Endodermal cell (in vitro differentiated cells): ENCODE data around the gene ZNF213. TPM values are rescaled to one million over a fixed set of nuclear protein-coding genes. Genes with fewer than 3 reads are reported as not detected.

Experiments used
- DNase-seq: peaks from one replicate; pipeline ENCODE4 v3.0.0-alpha.2; 2017
- H3K27ac ChIP-seq: 2 replicates; pipeline ENCODE4 v1.5.1; 2013; ENCODE audit warnings: mild to moderate bottlenecking, low read depth, low read length, moderate library complexity
- H3K27me3 ChIP-seq: 2 replicates; pipeline ENCODE4 v1.6.1; 2013; ENCODE audit warnings: mild to moderate bottlenecking, low read length, moderate library complexity; ENCODE audit not compliant: insufficient read depth, control insufficient read depth, poor library complexity, severe bottlenecking
- H3K36me3 ChIP-seq: 2 replicates; pipeline ENCODE4 v1.7.0; 2013; ENCODE audit warnings: mild to moderate bottlenecking, low read length, moderate library complexity; ENCODE audit not compliant: control insufficient read depth, insufficient read depth
- H3K4me1 ChIP-seq: one replicate; pipeline ENCODE4 v1.7.0; 2013; ENCODE audit warnings: low read length; ENCODE audit not compliant: control insufficient read depth, insufficient read depth
- H3K4me3 ChIP-seq: 2 replicates; pipeline ENCODE4 v1.5.1; 2013; ENCODE audit warnings: mild to moderate bottlenecking, low read length, moderate library complexity
- H3K9ac ChIP-seq: 2 replicates; pipeline ENCODE4 v1.6.1; 2013; ENCODE audit warnings: mild to moderate bottlenecking, low read length, moderate library complexity; ENCODE audit not compliant: poor library complexity, severe bottlenecking; ENCODE audit errors: extremely low read depth
- H3K9me3 ChIP-seq: 2 replicates; pipeline ENCODE4 v1.6.1; 2013; ENCODE audit warnings: mild to moderate bottlenecking, low read length, moderate library complexity; ENCODE audit not compliant: control insufficient read depth
- H3K27ac Mint-ChIP-seq: 2 replicates; pipeline ENCODE4 v1.8.0; 2020; ENCODE audit warnings: mixed read lengths
- H3K27me3 Mint-ChIP-seq: 2 replicates; pipeline ENCODE4 v1.8.0; 2021; ENCODE audit warnings: mild to moderate bottlenecking, mixed read lengths; ENCODE audit not compliant: insufficient read depth
- H3K36me3 Mint-ChIP-seq: 2 replicates; pipeline ENCODE4 v1.8.0; 2020; ENCODE audit warnings: low read depth, mixed read lengths
- H3K4me1 Mint-ChIP-seq: 2 replicates; pipeline ENCODE4 v1.8.0; 2020; ENCODE audit warnings: mixed read lengths
- H3K4me3 Mint-ChIP-seq: 2 replicates; pipeline ENCODE4 v1.8.0; 2020; ENCODE audit warnings: mild to moderate bottlenecking, moderate library complexity, mixed read lengths
- H3K9me3 Mint-ChIP-seq: 2 replicates; pipeline ENCODE4 v1.8.0; 2020; ENCODE audit warnings: mild to moderate bottlenecking, mixed read lengths
- CTCF ChIP-seq: fragments of 200-600 bp; sonication (generic); conservative IDR thresholded peaks from 2 replicates; pipeline ENCODE4 v1.5.0; 2021; ENCODE audit warnings: antibody characterized with exemption, mild to moderate bottlenecking
- WGBS, 2 experiments: methylation state at CpG; one replicate each; pipeline versions ENCODE4 v1.1.5 to v1.1.7; 2013; ENCODE audit warnings: missing lambda C conversion rate in 2 of 2, mixed read lengths in 1 of 2; ENCODE audit not compliant: insufficient coverage in 1 of 2, insufficient read length in 1 of 2; 5-methylcytosine and 5-hydroxymethylcytosine counted together
- total RNA-seq, 2 donors: library from RNA; stranded (reverse); fragmentation: NEBNext Ultra II Directional in 1 of 2; extraction: Animal tissue kit (Norgen Biotek cat#: 25700) in 1 of 2; gene quantifications; 2 replicates in 1 of 2; 3 replicates in 1 of 2; pipeline ENCODE4 v1.2.1, GENCODE V29; 2021

ZNF213 gene
- total RNA-seq, 2 donors from 2014 or later = 5.1 to 6.3 TPM

- Mint-ChIP-seq H3K4me1 (peaks cover 14% of the 10 kb centered on the region), H3K9me3 (no peaks in the 10 kb centered on the region)
Observed at GRCh38 chr16:3094289-3095027, 40.4 kb upstream of the ZNF213 start.

GRCh38 chr16:3095869-3096268 is 39.0 kb upstream of the ZNF213 start:
- H3K9me3 ChIP-seq = no peaks in the 10 kb centered on the region
- Mint-ChIP-seq H3K4me3 (no peak overlapping the region), H3K27me3 (no peaks in the 10 kb centered on the region), H3K27ac (no peak overlapping the region), H3K4me1 (peaks cover 16% of the 10 kb centered on the region), H3K9me3 (no peaks in the 10 kb centered on the region), H3K36me3 (peaks cover 29% of the 10 kb centered on the region)
- TF ChIP-seq CTCF = peak; percentile 48
- peaks cover 10% of the 10 kb centered on the region for H3K4me1 ChIP-seq
- DNase-seq = peak; percentile 59
- no peak overlapping the region for H3K27ac ChIP-seq
- H3K27me3 ChIP-seq = no peaks in the 10 kb centered on the region
- 88 to 93% methylated on average over 2 to 4 of the region's 4 CpGs for WGBS, 2 experiments
- H3K4me3 ChIP-seq = no peak overlapping the region
- H3K36me3 ChIP-seq = peaks cover 4% of the 10 kb centered on the region
- no peak overlapping the region for H3K9ac ChIP-seq

More at GRCh38 chr16:3094289-3095027, 40.4 kb upstream of the ZNF213 start:
- peaks cover 6% of the 10 kb centered on the region for H3K36me3 ChIP-seq
- DNase-seq = peak; percentile 83
- Mint-ChIP-seq H3K27ac (no peak overlapping the region), H3K36me3 (peaks cover 36% of the 10 kb centered on the region), H3K4me3 (no peak overlapping the region), H3K27me3 (no peaks in the 10 kb centered on the region)
- H3K27me3 ChIP-seq = no peaks in the 10 kb centered on the region
- H3K4me3 ChIP-seq = no peak overlapping the region
- no peak overlapping the region for H3K9ac ChIP-seq
- WGBS, 2 experiments = 91 to 92% methylated on average over 14 to 22 of the region's 22 CpGs
- peak; percentile 85 for TF ChIP-seq CTCF
- peaks cover 7% of the 10 kb centered on the region for H3K4me1 ChIP-seq
- H3K27ac ChIP-seq = no peak overlapping the region
- H3K9me3 ChIP-seq = no peaks in the 10 kb centered on the region

GRCh38 chr16:3096362-3096761 is 38.5 kb upstream of the ZNF213 start:
- Mint-ChIP-seq H3K36me3 (peaks cover 24% of the 10 kb centered on the region), H3K4me3 (no peak overlapping the region)
- peaks cover 4% of the 10 kb centered on the region for H3K36me3 ChIP-seq

More at GRCh38 chr16:3096362-3096761, 38.5 kb upstream of the ZNF213 start:
- Mint-ChIP-seq H3K27ac (no peak overlapping the region), H3K4me1 (peaks cover 20% of the 10 kb centered on the region), H3K9me3 (no peaks in the 10 kb centered on the region), H3K27me3 (no peaks in the 10 kb centered on the region)
- WGBS, 2 experiments = 94 to 97% methylated on average over 5 to 6 of the region's 6 CpGs
- no peaks in the 10 kb centered on the region for H3K9me3 ChIP-seq
- H3K27me3 ChIP-seq = no peaks in the 10 kb centered on the region
- H3K9ac ChIP-seq = no peak overlapping the region
- H3K4me3 ChIP-seq = no peak overlapping the region
- H3K4me1 ChIP-seq = peaks cover 10% of the 10 kb centered on the region
- H3K27ac ChIP-seq = no peak overlapping the region
- no peak for TF ChIP-seq CTCF
- no peak for DNase-seq
